ENCODE measurements around the gene TSPAN5. TPM values are rescaled to one million over a fixed set of nuclear protein-coding genes. Genes with fewer than 3 reads are reported as not detected.

Gene TSPAN5
- total and polyA plus RNA-seq, 9 of the 15 experiments (the other 6 are each of a cell fraction or from before 2014, with no cell fraction given), result 0.58 to 6.6 (median 0.73) TPM

DNA sequence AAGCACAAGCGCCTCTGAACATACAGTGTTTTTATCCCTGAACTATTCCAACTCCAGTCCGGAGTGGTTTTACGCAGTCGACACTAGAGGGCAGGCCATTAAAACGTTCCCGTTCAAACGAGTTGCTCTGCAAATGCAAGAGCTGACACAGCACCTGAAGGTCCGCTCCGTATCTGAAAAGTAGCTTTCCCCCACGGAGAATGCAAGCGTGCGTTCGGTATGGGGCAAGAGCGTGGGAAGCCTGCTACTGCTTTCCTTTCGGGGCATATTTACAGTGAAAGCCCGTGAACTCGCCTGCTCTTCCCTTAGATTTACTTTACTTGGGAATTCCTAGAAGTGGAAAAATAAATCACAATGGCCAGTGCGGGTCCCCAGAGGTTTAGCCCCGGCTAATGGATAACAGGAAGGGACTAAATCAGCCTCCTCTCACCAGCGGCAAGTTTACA, 190.8 kb downstream of the TSPAN5 start:
- DNase-seq (ENCODE audit: extremely low read depth in 1 of 4, low spot score in 3 of 4) (peak; percentile 56 to 85 (median 62)), FAIRE-seq (peak; percentile 96), ATAC-seq (peak; percentile 97)
- Histone ChIP-seq H4K20me1 (replicated peaks; ENCODE audit: control insufficient read depth, insufficient read depth, low read length) (no peaks in the 10 kb centered on the region), H3K27ac (ENCODE audit: extremely low read depth, low read depth, low read length) (no peak overlapping the region), H3K4me3 (peak overlapping the region; percentile 11; the same call in 1 of the 2 replicates), H3K4me1 (replicated peaks in 1 of 2; ENCODE audit: control insufficient read depth in 2 of 2, insufficient read depth in 2 of 2, low read length in 2 of 2) (no peaks in the 10 kb centered on the region; a peak in 3 of 5 replicates), H2AFZ (ENCODE audit: low read depth, low read length) (peak overlapping the region; percentile 66), H3K9me3 (replicated peaks; ENCODE audit: control insufficient read depth, insufficient read depth, low read depth, low read length) (no peaks in the 10 kb centered on the region), H3K36me3 (ENCODE audit: control insufficient read depth, insufficient read depth, low read length) (no peaks in the 10 kb centered on the region), H3K27me3 (ENCODE audit: control insufficient read depth in 2 of 2, insufficient read depth in 2 of 2, low read length in 2 of 2) (no peaks in the 10 kb centered on the region), H3K79me2 (ENCODE audit: control insufficient read depth, insufficient read depth, low read length) (no peaks in the 10 kb centered on the region), H3K9ac (ENCODE audit: insufficient read depth in 1 of 2, low read depth in 2 of 2, low read length in 2 of 2) (peak overlapping the region in 1 of 2 experiments; percentile 49; a peak in 1 of 4 replicates), H3K9me1 (ENCODE audit: control insufficient read depth, insufficient read depth, low read length) (no peaks in the 10 kb centered on the region), H3K4me2 (ENCODE audit: insufficient read depth, low read length) (peak overlapping the region; percentile 64)
- 2% methylated on average over 20 of the region's 20 CpGs for WGBS (ENCODE audit: insufficient coverage, low coverage, missing lambda C conversion rate)
- ChIA-PET POLR2A (interaction anchor here (0.9 to 1.2 kb wide), 3 partner anchors 8 to 207 kb away, joined by 3 to 4 read pairs (median 3); partner anchors contain the start of gene RAP1GDS1), CTCF (ENCODE audit: low intra/inter-chr PET ratio) (interaction anchor here (0.9 kb wide), 1 partner anchor 938 kb away, joined by 4 read pairs; no protein-coding TSS in a partner anchor)
- intact Hi-C loops (cut with micrococcal nuclease) (loop anchor here (1.0 to 10.0 kb wide), 7 partner anchors 157 to 995 kb away; partner anchors contain the start of gene METAP1), in situ Hi-C loops (cut with MboI) (loop anchor here (25.0 kb wide), 1 partner anchor 945 kb away; no protein-coding TSS in a partner anchor)
- BruUV-seq (replicated peaks), result no TSS peak
- no peak for TF ChIP-seq NCOA1 (IDR thresholded peaks at IDR 0.05; ENCODE audit: low read depth)
- 0 out of 2 replicates have a peak, but pooled peaks have one; percentile 21 for TF ChIP-seq CEBPB (tag; IDR thresholded peaks at IDR 0.05)
- 0 out of 2 replicates have a peak, but pooled peaks have one; percentile 14 for TF ChIP-seq L3MBTL2 (IDR thresholded peaks at IDR 0.05)
- no peak for TF ChIP-seq ZNF644 (tag; IDR thresholded peaks at IDR 0.05; ENCODE audit: low read depth)
- no peak for TF ChIP-seq TARDBP (IDR thresholded peaks at IDR 0.05)
- TF ChIP-seq POU5F1 (IDR thresholded peaks at IDR 0.05; ENCODE audit: borderline replicate concordance, low read depth, low read length, partially characterized antibody), result peak; percentile 18
- no peak for TF ChIP-seq TCF7 (IDR thresholded peaks at IDR 0.05; ENCODE audit: borderline replicate concordance)
- no peak for TF ChIP-seq FOXJ2 (tag; IDR thresholded peaks at IDR 0.05)
- TF ChIP-seq ZNF217 (CRISPR knock-in tag; IDR thresholded peaks at IDR 0.05), result no peak
- no peak for TF ChIP-seq ZKSCAN3 (CRISPR knock-in tag; IDR thresholded peaks at IDR 0.05)
- TF ChIP-seq ESRRB (CRISPR knock-in tag; IDR thresholded peaks at IDR 0.05; ENCODE audit: borderline replicate concordance), result no peak
- no peak for TF ChIP-seq FOS (IDR thresholded peaks at IDR 0.05; ENCODE audit: extremely low read depth, insufficient read length)
- TF ChIP-seq RCOR1 (IDR thresholded peaks at IDR 0.05; ENCODE audit: borderline replicate concordance in 1 of 2, low read depth in 2 of 2, low read length in 2 of 2), result 0 out of 4 replicates have a peak, but pooled peaks of 1 of the 2 experiments have one; percentile 16
- peak; percentile 87 for TF ChIP-seq MAFG (tag; conservative IDR thresholded peaks at IDR 0.05)
- TF ChIP-seq, protein P1, sequence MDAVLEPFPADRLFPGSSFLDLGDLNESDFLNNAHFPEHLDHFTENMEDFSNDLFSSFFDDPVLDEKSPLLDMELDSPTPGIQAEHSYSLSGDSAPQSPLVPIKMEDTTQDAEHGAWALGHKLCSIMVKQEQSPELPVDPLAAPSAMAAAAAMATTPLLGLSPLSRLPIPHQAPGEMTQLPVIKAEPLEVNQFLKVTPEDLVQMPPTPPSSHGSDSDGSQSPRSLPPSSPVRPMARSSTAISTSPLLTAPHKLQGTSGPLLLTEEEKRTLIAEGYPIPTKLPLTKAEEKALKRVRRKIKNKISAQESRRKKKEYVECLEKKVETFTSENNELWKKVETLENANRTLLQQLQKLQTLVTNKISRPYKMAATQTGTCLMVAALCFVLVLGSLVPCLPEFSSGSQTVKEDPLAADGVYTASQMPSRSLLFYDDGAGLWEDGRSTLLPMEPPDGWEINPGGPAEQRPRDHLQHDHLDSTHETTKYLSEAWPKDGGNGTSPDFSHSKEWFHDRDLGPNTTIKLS (IDR thresholded peaks at IDR 0.05; ENCODE audit: borderline replicate concordance, low read depth), result no peak
- TF ChIP-seq ZNF699 (CRISPR knock-in tag; IDR thresholded peaks at IDR 0.05; ENCODE audit: insufficient replicate concordance), result no peak
- no peak for TF ChIP-seq SETDB1 (IDR thresholded peaks at IDR 0.05; ENCODE audit: low read length)
- 0 out of 2 replicates have a peak, but pooled peaks have one; percentile 29 for TF ChIP-seq RB1 (IDR thresholded peaks at IDR 0.05; ENCODE audit: low read depth)
- TF ChIP-seq ZNF316 (IDR thresholded peaks at IDR 0.05), result peak; percentile 81
- TF ChIP-seq KLF16 (IDR thresholded peaks at IDR 0.05), result 0 out of 2 replicates have a peak, but pooled peaks have one; percentile 44
- TF ChIP-seq CBFA2T2 (conservative IDR thresholded peaks at IDR 0.05), result no peak
- peak; percentile 64; the same call in 1 of the 2 replicates for TF ChIP-seq ETV5 (CRISPR knock-in tag; IDR thresholded peaks at IDR 0.05; ENCODE audit: low read depth)
- TF ChIP-seq CEBPG (CRISPR knock-in tag; IDR thresholded peaks at IDR 0.05), result no peak
- 0 out of 4 replicates have a peak, but pooled peaks of 1 of the 2 experiments have one; percentile 14 for TF ChIP-seq CEBPG (tag; conservative IDR thresholded peaks at IDR 0.05 in 1 of 2, IDR thresholded peaks at IDR 0.05 in 1 of 2)
- TF ChIP-seq DMBX1 (CRISPR knock-in tag; IDR thresholded peaks at IDR 0.05; ENCODE audit: borderline replicate concordance), result no peak

All from K562 (cell line).